Neutrophil (primary cell): ENCODE results near the gene IMPA2.
"Not testable (repeated sequence)": the region's sequence is repeated elsewhere in the genome, so short reads cannot be mapped to it uniquely, and the experiment has no call there.

Experiments
- H3K27ac ChIP-seq: fragments of 200-600 bp; sonication (generic); 2 replicates; pipeline ENCODE4 v1.5.1; 2016; ENCODE audit warnings: mild to moderate bottlenecking, moderate library complexity
- H3K27me3 ChIP-seq: fragments of 200-600 bp; sonication (generic); 2 replicates; pipeline ENCODE4 v1.6.0; 2016; ENCODE audit warnings: mild to moderate bottlenecking
- H3K36me3 ChIP-seq: fragments of 200-600 bp; sonication (generic); 2 replicates; pipeline ENCODE4 v1.5.1; 2017
- H3K4me1 ChIP-seq, 2 experiments: fragments of 200-600 bp in 1 of 2; sonication (generic) in 1 of 2; 1 replicate in 1 of 2; 2 replicates in 1 of 2; pipeline versions ENCODE4 v1.5.1 to v1.6.1; 2013 to 2016; ENCODE audit warnings: low read depth in 1 of 2, low read length in 1 of 2, mild to moderate bottlenecking in 1 of 2, moderate library complexity in 1 of 2; ENCODE audit not compliant: control insufficient read depth in 1 of 2, insufficient read depth in 1 of 2
- H3K4me3 ChIP-seq, 2 experiments: fragments of 200-600 bp in 1 of 2; sonication (generic) in 1 of 2; 1 replicate in 1 of 2; 2 replicates in 1 of 2; pipeline ENCODE4 v1.5.1; 2013 to 2016; ENCODE audit warnings: low read depth in 1 of 2, low read length in 1 of 2, mild to moderate bottlenecking in 1 of 2, moderate library complexity in 1 of 2
- H3K9me3 ChIP-seq: fragments of 200-600 bp; sonication (generic); 2 replicates; pipeline ENCODE4 v1.5.1; 2016
- CTCF ChIP-seq: fragments of 200-600 bp; sonication (generic); IDR thresholded peaks from 2 replicates; pipeline ENCODE4 v1.5.1; 2016; ENCODE audit warnings: antibody characterized with exemption

Gene IMPA2

GRCh38 chr18:11969904-11970835 lies 11.1 kb upstream of the IMPA2 start:
- no peak for TF ChIP-seq CTCF
- H3K27ac ChIP-seq = no peak overlapping the region

GRCh38 chr18:11970836-11971226 lies 10.5 kb upstream of the IMPA2 start:
- H3K9me3 ChIP-seq, H3K27me3 ChIP-seq, H3K27ac ChIP-seq, H3K36me3 ChIP-seq, H3K4me3 ChIP-seq: not testable (repeated sequence)
- peaks cover 26 to 29% of the 10 kb centered on the region in 2 experiments for H3K4me1 ChIP-seq

More at GRCh38 chr18:11969904-11970835, 11.1 kb upstream of the IMPA2 start:
- H3K27me3 ChIP-seq = no peaks in the 10 kb centered on the region
- H3K4me1 ChIP-seq = peaks cover 26 to 29% of the 10 kb centered on the region in 2 experiments
- H3K4me3 ChIP-seq = no peak overlapping the region
- H3K36me3 ChIP-seq = no peaks in the 10 kb centered on the region
- no peaks in the 10 kb centered on the region for H3K9me3 ChIP-seq

- Histone ChIP-seq H3K27me3 (no peaks in the 10 kb centered on the region), H3K9me3 (no peaks in the 10 kb centered on the region), H3K27ac (peak overlapping the region; percentile 84), H3K36me3 (no peaks in the 10 kb centered on the region), H3K4me1 (peaks cover 26 to 29% of the 10 kb centered on the region in 2 experiments), H3K4me3 (peak overlapping the region; percentile 36 to 45)
- no peak for TF ChIP-seq CTCF
Observed at GRCh38 chr18:11972371-11973174, 8.7 kb upstream of the IMPA2 start.

- Histone ChIP-seq H3K9me3 (no peaks in the 10 kb centered on the region), H3K4me1 (peaks cover 38 to 40% of the 10 kb centered on the region in 2 experiments), H3K4me3 (no peak overlapping the region), H3K27ac (peak overlapping the region; percentile 84), H3K36me3 (no peaks in the 10 kb centered on the region), H3K27me3 (no peaks in the 10 kb centered on the region)
- no peak for TF ChIP-seq CTCF
Observed at GRCh38 chr18:11974741-11975325, 6.5 kb upstream of the IMPA2 start.

- no peaks in the 10 kb centered on the region for H3K36me3 ChIP-seq
- no peaks in the 10 kb centered on the region for H3K9me3 ChIP-seq
- H3K27ac ChIP-seq = no peak overlapping the region
- H3K4me3 ChIP-seq = no peak overlapping the region
- no peak for TF ChIP-seq CTCF
- peaks cover 46 to 49% of the 10 kb centered on the region in 2 experiments for H3K4me1 ChIP-seq
- H3K27me3 ChIP-seq = no peaks in the 10 kb centered on the region
Observed at GRCh38 chr18:11975723-11976122, 5.6 kb upstream of the IMPA2 start.
